IPS-11a (cell line): Measurements from ENCODE around the gene TNFSF8.

ENCODE experiments used
- H3K4me3 ChIP-seq: one replicate; pipeline ENCODE4 v1.5.1; 2013; ENCODE audit warnings: low read depth, low read length, control low read depth

Gene TNFSF8

DNA sequence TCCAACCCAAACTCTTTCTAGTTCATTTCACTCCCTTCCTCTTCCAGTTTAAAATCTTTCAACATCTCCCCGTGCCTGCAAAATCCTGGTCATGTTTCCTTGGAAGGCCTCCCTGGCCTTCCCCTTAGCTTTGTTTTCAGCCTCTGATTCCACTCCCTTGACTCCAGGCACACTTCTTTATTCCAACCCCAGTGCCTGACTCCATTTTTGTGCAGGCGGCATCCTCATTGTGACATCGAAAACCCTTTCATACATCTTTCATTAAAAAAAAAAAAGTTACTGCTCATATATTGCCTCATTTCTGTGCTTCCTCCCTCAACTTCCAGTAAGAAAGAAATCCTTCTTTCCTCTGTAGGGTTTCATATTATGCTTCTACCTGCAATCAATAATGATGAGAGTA is 7.1 kb upstream of the TNFSF8 start:
- no peak overlapping the region for H3K4me3 ChIP-seq

DNA sequence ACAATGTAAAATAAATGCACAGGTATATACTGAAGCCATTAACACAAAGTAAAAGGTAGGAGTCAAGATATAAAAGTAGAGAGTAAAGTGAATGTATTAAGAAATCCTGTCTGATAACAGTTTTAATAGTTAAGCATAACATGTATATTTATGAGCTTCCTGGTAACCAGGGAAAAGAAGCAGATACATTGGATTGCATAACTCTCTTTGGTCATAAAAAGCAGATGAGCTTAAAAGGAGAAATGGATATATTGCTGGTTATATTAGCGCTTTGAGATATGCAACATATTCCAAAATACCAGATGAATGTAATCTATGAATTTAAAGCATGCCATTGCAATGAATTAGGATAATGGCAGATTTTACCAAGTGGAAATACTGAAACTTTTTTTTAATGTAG is 6.2 kb upstream of the TNFSF8 start:
- H3K4me3 ChIP-seq, result no peak overlapping the region

DNA sequence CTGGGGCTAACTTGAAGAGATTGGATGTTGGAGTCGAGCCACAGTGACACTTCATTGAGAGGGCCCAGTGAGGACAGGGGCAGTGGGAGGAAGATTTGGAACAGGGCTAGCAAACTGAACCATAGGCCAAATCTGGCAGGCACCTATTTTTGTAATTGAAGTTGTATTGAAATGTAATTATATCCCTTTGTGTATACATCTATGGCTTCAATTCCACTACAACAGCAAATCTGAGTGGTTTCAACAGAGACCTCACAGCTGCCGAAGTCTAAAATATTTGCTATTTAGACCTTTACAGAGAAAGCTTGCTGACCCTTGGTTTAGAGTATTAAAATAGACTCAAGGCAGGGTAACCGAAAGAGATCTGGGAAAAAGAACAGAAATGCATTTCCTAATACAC is 4.7 kb upstream of the TNFSF8 start:
- no peak overlapping the region for H3K4me3 ChIP-seq

DNA sequence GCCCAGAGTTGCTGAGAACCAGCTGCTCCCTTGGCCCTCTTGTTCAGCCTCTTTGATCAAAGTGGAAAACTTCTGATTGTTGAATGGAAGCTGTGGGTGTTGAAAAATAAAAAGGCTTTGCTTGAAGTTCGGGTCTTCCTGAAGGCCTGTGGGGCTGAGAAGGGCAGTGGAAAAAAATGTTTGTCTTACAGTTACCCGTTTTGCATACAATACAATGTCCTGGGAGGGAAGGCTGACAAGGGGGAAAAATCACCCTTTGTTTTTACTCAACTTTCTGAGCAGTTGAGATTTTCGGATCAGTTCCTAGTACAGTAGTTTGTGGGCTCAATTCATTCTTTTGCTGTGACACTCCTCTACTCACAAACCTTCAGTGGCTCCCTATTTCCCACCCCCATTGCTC is 2.1 kb upstream of the TNFSF8 start:
- no peak overlapping the region for H3K4me3 ChIP-seq

DNA sequence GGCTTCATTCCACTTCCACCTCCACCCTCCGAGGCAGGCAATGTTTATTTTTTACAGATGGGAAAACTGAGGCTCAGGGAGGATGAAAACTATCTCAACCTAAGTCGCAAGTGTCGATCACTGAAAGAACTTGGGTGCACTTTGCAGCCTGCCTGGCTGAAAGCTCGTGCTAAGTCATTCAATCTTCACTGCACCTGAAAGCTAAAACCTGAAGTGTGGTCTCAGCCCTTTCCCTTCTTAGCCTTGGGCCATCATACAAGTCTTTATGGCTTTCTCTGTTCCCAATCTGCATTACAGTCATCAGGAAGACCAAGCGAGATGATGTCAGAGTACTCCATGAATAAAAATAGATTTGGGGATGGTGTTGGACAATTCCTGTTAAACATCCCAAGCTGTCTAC is 1.0 kb upstream of the TNFSF8 start:
- no peak overlapping the region for H3K4me3 ChIP-seq

DNA sequence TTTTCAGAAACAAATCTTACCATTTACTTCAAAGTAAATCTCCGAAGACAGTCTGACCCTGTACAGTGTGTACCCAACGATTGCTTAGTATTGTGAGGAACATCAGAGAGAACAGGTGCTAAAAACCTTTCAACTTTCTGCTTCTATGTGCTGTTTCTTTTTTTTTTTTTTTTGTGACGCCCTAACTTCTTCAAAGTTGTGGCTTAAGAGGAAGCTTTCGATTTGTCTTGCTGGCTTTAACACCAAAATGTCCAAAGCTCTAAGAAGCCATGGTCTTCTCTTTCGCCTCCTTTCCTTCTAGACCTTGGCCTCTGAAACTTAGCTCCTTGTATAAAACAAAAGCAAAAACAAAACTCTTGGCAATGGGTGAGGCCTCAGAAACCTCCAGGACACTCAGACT is 1.2 kb downstream of the TNFSF8 start:
- no peak overlapping the region for H3K4me3 ChIP-seq

DNA sequence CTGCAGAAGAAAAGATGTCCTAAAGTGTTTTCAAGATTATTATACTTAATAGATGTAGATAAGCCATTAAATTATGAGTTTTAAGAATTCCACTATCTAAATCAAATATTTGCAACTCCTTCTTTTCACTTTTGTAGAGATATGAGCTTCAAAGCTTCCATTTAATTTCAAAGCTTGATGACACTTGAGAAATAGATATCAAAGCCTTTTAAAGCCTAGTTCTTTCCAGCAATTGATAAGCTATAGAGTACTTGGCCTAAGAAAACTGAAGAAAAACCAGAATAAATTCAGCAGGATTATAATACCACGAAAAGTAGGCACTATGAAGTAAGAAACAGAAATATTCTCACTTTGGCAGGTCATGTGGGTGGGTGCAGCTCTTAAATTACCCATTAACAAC is 1.7 kb downstream of the TNFSF8 start:
- H3K4me3 ChIP-seq, result no peak overlapping the region

DNA sequence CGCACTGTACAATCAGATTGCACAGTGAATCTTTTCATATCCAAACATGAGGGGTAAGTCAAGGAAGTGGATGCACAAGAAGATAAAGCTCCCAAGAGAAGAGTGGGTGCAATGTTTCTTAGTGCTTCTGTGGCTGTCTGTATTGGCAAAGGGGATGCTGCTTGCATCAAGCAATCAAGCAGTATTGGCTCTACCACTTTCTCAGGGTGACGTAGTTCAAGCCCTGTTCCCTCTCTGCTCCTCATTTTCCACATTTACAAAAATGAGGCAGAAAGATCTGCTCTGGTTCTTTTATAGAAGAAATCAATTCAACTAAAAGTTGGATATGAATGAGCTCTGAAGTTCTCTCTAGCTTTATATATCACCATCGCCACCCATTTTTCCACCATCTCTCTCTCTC is 2.3 kb downstream of the TNFSF8 start:
- no peak overlapping the region for H3K4me3 ChIP-seq

DNA sequence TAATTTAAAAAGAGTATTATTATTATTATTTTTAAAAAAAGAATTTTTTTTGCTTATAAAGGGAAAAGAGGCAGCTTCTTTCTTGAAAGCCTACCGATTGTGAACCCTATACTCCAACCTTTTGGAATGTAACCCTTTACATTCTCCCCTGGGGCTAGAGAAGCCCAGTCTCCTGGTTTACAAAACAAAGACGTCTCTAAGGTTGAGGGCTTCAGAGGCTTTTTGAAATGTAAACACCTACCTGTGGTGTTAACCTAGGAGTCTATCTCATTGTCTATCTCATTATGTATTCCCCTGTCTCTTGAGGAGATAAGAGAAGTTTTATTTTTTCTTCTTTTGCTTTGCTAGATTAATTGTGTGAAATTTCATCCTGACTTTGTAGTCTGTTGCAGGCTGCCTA is 4.7 kb downstream of the TNFSF8 start:
- no peak overlapping the region for H3K4me3 ChIP-seq

DNA sequence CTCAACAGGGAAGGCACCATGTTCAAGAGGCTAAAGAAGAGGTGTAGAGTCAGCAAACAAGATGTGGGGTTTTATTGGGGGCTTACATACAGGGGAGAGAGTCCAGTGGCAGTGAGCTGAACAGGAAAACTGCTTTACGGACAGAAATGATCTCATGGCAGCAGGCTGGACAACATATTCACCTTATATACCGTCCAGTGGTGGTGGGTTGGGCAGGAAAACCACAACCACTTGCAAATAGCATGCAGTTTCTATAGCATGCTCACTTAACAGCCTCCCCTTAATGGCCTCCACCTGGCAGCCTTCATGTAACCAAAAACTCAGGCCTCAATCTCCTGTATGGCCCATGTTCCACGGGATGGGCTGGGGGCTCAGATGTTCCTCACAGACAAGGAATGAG is 5.4 kb downstream of the TNFSF8 start:
- H3K4me3 ChIP-seq, result no peak overlapping the region

DNA sequence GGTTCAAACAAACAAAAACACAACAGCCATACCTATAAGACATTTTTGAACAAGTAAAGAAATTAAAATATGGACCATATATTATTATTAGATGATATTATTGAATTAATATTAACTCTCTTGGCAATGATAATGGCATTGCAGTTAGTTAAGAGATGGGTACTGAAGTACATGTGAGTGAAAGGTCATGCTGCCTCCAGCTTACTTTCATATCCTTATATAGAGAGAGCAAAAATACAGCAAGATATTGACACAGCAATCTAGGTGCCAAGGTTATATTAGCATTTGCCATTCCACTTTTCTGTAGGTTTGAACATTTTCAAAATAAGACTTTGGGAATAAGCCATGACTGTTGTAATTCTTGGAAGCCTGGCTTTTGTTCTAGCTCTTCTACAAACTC is 6.1 kb downstream of the TNFSF8 start:
- no peak overlapping the region for H3K4me3 ChIP-seq

DNA sequence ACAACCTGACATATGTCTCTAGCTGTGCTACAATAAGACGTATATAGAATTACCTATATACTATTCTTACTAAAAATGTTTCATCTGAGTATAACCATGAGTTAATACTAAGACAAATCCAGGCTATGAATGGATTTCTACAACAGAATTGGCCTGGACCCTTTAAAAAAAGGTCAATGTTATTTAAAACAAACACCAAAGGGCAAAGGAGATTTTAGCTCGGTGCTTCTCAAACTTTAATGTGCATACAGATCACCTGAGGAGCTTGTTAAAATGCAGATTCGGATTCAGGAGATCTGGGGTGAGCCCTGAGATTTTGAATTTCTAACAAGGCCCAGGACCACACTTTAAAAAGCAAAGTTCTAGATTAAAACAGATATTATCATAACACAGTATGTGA is 6.5 kb downstream of the TNFSF8 start:
- no peak overlapping the region for H3K4me3 ChIP-seq

DNA sequence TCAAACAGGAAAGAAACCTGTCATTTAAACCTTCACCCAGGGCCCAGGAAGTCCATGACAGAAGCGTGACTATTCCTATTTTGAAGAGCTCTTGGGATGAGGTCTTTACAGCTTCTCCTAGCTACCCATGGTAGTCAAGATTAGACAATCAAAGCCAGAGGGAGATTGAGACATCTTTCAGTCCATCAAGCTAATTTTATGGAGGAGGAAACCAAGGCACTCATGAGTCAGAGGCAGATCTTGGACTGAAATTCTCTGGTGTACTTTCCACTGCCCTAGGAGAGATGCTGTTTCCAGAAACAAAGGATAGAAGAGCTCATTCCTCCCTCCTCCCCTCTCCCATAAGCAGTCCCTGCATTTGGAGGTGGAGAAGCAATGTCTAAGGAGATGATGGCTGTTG is 9.2 kb downstream of the TNFSF8 start:
- H3K4me3 ChIP-seq, result no peak overlapping the region

DNA sequence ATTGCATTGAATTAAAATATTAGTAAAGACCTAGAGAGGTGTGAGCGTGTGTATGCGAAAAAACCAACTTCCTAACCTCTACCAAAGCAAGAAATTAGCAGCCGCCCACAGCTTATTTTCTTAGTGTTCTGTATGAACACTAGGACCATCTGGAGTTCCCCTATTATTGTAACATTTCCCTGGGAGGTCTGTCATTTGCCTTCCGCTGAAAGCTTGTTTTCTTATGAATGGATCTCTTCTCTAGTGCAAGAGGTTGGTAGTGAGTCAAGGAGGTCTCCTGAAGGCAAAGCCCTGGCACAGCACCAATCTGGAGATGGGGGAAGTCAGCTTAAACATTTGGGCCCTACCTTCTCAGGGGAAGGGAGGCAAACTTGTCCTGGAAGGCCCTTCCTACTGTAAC is 10.8 kb downstream of the TNFSF8 start:
- no peak overlapping the region for H3K4me3 ChIP-seq

DNA sequence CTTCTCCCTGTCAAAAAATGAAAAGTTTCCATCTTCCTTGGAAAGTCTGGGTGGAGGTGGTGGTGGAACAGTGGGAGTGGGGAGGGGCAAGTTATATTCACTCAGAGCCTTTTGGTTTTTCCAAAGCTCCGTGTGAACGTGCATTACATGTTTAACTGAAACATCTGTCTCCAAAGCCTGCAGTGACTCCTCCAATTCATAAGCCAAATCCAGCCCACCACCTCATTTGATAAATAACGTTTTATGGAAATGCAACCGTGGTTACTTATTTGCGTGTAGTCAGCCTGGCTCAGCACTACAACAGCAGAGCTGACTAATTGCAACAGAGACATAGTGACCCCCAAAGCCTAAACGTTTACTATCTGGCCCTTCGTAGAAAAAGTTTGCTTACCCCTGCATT is 13.9 kb downstream of the TNFSF8 start:
- H3K4me3 ChIP-seq, result no peak overlapping the region

DNA sequence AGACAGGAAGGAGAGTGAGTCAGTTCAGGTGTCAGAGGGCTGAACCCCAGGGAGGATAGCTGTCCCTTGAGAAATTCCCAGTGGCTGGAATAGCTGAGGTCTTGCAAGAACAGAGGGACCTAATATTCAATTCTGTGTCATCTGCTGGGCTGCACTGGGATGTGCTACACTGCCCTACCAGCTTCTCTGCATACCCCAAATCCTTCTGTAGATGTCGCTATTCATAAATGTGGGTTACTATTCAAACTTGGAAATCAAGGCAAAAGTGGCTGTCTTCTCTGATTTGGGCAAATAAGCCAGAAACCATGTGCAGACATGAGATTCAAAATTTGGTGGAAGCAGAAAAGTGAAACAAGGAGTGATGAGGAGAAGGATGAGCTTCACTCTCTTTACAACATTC is 16.3 kb downstream of the TNFSF8 start:
- H3K4me3 ChIP-seq, result no peak overlapping the region

DNA sequence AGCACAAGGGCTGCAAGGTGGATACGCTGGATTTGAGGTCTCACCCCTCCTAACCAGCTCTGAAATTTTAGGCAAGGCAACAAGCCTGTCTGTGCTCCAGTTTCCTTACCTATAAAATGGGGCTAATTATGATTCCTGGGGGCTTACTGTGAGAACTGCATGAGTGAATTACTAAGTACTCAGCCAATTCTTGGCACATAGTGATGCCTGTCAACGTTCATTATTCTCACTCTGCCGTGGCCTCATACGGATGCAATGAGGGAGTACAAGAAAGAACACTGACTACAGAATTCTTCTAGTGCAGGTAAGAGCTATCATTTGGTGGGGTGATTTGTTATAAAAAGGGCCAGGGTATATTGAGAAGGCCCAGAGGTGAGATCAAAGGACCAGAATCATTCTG is 16.7 kb downstream of the TNFSF8 start:
- no peak overlapping the region for H3K4me3 ChIP-seq

DNA sequence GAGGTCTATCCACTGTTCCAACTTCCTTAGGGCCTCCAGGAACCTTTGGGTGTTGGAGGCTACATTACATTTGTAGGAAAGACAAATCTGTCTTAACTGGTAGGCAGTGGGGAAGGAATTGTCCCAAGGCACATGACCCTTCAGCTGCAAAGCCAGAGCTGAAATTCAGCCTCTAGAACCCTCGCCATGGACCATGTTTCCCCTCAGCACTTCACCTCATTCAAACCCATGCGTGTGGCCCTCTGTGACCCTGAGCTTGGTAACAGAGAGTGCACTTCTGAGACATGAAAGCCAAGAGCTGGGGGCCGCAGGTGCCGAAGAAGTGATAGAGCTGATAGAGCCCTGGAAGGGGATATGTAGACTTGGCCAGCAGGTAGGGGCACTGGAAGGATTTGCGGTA is 17.2 kb downstream of the TNFSF8 start:
- no peak overlapping the region for H3K4me3 ChIP-seq

DNA sequence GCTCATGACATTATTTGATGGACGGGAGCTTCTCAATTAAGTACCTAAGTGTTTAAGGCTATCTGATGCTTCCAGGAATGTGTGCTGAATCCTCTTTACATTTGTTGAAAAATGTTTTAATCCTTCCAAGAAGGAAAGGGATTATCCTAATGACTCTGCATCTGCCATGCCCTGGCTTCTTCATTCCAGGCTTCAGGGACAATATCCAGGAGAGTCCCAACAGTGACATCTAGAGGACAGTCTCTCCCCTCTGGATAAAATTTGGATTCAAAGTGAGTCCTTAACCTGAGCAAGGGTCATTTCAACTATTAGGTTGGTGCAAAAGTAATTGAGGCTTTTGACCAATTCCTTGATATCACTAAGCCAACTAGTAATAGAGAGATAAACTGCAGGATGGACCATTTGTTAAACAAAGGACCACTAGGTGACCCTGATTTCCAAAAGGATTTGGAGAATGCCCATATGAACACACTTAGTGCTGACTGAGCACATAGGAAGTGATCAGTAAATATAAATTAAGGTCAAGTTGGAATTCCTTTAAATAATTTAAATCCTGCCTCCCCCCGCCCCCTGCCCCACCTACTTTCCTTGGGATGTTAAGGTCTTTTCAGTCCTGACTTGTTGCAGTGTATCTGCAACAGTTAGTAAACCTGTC is 19.1 kb downstream of the TNFSF8 start:
- no peak overlapping the region for H3K4me3 ChIP-seq

DNA sequence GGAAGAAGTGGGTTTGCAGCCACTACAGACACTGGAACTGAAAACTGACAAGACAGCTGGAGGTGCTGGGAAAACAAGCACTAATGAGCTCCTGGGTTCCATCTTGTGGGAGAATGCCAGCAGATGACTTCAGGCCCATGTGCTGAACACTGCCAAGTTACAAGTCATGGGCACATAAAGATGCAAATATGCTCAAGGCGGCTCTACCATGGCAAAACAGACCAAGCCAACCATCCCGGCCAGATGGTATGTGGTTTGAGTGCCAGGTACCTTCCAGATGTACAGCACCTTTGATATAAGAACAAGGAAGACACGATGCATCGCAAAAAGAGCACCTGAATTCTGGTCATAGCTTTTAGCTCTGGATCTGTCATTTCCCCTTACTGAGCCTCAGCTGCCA is 19.9 kb downstream of the TNFSF8 start:
- H3K4me3 ChIP-seq, result no peak overlapping the region

DNA sequence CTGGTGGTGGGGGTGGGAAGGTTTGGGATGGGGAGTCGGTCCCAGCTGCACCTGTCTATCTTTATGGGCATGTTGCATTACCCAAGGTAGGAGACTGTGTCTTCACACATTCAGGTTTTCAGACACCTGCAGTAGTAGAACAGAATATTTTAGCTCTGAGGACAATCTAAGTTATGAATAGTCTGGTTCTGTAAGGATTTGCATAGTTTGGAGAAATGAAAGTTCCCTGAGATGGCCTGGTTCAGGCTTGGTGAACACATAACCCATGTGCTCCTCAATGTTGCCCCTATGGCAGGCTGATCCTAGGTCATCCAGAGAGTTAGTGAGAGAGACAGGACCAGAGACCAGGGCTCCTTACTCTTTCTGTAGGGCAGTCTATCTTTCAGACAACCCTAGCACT is 20.7 kb downstream of the TNFSF8 start:
- no peak overlapping the region for H3K4me3 ChIP-seq

DNA sequence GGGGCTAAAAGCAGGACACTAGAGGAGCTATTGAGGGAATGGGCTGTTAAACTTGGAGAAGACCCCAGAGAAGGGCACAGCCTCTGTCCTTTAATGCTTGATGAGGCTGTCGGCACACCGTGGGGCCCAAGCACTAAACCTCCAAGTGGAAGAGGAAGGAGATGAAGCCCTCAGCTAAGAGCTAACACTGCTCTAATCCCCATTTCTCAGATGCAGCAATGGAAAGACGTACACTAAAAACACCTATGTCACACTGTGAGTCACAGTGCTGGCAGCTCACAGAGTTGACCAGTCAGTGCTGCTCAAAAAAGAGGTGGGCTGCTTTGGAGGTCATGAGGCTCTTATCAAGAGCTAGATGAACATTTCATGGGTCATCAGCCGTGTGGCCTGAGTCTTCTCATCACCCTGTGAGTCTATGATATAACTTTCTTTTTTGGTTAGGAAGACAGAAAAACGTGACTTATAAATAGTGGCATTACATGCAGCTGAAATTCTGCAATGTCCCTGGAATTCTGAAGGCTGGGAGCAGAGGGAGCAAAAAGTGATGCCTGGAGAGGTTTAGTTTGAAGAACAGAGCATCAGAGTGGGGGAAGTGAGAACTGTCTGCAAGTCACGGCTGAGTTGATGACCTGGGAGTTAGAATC is 21.5 kb downstream of the TNFSF8 start:
- no peak overlapping the region for H3K4me3 ChIP-seq

DNA sequence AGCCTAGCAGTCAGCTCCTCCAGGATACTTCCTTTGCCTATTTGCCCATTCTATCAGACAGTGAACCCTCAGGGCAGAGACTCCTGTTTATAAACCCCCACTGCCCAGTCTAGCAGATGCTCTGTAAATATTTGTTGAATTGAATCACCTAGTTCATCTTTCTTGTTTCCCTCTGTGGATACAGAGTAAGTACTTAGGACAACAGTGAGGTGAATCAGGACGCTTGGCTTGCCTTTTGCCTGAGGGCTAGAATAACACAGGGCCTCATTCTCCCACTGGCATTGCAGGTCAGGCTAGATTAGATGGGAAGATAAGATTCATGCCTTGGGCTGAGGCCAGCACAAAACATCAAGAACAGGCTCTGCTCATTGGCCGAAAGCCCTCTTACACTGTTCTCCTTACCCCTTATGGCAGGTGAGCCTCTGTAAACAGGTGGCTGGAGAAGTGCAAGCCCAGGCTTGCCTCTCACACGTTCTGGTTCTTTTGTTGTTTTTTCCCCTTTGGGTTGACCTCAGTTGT is 22.2 kb downstream of the TNFSF8 start:
- no peak overlapping the region for H3K4me3 ChIP-seq
